Measurements from ENCODE around the gene BICDL1.

The BICDL1 gene

DNA sequence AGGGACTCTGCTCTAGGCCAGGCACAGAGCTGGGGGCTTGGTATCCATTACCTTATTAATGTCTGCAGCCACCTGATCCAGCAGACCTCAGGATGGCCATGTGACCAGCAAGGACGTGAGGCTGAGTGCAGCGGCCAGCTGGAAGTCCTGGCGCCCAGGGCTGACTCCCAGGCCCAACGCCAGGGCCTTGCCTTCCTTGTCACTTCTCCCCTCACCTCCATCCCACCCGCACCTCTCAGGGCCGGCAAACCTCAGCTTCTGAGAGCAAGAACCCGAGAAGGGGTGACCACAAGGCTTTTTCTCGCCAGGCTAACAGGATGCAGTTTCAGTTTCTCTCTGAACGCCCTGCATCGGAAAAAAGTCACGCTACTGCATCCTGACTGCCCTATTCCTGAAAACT, 112.1 kb downstream of the BICDL1 start:
- DNase-seq (ENCODE audit: low spot score), result peak; percentile 40

DNA sequence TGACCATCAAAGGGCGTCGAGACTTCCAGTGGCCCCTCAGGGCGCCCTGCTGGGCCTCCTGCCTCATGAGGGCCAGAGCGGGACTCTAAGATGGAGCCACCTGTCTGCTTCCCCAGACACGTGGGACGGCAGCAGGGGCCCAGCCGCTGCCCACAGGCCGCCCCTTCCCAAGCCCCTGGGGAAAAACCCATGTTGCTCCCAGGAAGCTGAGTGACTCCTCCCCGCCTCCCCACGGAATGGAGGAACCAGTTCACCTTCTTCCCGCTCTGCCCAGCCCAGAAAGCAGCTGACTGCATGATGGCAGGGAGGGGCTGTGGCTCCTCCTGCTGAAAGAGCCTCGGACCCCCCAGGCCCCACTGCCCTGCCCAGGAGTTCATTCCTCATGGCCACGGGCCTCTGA, 112.6 kb downstream of the BICDL1 start:
- DNase-seq (ENCODE audit: low spot score), result no peak

DNA sequence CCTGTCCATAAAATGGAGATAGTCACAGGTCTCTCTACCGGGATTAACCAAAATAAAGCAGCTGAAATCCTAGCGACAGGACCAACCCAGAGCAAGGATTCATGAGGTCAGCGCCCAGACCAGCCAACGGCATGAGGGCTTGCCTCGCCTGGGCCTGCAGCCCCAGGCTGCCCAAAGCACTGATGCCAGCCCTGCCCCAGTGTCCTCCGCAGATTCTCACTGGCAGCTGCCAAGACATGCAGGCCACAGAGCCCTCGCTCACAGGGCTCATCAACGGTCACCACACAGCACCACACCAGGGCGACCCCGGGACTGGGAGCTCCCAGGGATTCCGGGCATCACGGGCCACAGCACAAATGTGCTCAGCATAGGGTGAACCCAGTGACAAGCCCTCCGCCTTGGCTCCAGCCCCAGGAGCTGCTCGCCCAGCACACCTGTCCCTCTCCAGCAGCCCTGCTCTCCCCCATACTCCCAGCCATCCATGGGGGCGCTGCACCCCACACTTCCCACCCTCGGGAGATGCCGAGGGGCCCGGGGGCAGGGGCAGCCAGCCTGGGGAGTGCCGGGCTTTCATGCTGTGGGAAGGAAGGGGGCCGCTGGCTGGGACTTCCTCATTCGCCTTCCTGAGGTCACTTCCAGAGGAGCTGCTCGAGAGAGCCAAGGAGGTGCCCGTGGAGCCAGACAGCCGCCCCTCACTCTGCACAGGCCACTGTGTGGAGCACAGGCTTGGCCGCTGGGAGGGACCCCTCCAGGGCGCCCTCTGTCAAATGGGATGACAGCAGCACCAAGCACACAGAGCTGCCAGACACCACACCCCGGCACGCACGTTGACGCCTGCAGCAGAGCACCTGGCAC, 113.4 kb downstream of the BICDL1 start:
- DNase-seq (ENCODE audit: low spot score), result no peak

DNA sequence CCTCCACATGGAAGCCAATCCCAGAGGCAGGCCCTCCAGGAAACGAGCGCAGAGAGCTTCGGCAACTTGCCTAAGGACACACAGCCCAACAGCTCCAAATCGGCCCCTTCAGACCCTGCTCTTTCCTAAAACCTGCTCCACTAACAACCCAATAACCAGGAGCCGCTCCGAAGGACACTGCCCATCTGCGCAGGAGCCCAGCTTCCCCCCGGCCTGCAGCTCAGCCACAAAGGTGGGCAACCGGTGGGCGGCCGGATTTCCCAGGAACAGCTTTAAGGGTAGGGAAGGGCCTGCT, 114.0 kb downstream of the BICDL1 start:
- no peak for DNase-seq (ENCODE audit: low spot score)

DNA sequence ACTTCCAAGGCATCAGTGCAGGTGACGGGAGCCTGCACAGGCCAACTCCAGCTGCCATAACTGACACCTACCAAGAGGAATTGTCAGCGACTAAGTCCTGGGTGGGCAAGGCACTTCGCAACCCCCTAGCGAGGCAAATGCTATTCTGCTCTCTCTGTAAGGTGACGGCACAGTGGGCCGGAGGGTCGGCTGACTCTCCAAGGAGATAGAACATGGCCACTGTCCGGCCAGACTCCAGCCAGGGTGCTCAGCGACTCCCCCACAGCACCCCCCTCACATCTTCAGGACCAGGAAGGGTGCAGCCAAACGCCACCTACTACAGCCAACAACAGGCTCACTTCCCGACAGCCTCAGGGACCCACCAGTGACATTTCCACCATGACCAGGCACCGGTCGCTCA, 114.3 kb downstream of the BICDL1 start:
- no peak for DNase-seq (ENCODE audit: low spot score)

DNA sequence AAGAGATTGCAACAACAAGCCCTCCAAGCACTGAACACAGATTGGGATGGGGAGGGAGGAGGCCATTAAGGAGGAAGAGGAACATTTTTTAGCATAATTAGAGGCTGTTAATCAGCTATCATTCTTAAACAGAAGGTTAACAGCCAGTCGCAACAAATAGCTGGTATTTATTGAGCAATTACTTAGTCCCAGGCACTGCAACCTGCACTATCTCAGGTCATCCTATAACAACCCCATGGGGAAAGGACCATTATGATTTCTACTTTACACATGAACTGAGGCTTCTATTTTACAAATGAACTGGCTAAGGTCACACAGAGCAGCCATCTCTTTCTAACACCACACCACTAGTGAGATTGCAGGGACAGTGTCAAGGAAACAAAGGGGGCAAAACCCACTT, 117.1 kb downstream of the BICDL1 start:
- no peak for DNase-seq (ENCODE audit: low spot score)

DNA sequence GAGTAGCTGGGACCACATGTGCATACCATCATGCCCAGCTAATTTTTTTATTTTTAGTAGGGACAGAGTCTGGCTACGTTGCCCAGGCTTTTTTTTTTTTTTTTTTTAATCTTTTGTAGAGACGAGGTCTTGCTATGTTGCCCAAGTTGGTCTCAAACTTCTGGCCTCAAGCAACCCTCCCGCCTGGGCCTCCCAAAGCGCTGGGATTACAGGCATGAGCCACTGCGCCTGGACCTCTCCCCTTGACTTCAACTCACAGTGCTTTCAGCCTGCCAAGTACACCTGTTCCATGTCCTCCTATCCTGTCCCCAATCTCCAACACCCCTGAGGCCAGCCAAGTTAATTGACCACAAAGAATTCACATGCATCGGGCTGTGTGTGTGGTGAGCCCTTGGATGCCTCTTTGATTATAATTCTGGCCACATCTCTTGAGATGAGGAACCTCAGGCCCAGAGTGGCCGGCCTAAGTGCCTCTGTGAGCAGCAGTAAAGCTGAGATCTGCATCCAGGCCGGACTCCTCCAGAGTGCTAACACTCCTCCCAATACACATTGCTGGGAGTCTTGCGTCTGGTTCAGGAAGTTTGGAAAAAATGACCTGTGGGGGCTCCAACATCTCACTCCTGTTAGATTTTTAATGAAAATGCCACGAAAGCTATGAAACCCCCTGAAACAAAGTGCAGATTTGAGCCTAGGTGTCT, 120.7 kb downstream of the BICDL1 start:
- no peak for DNase-seq (ENCODE audit: low spot score)

DNA sequence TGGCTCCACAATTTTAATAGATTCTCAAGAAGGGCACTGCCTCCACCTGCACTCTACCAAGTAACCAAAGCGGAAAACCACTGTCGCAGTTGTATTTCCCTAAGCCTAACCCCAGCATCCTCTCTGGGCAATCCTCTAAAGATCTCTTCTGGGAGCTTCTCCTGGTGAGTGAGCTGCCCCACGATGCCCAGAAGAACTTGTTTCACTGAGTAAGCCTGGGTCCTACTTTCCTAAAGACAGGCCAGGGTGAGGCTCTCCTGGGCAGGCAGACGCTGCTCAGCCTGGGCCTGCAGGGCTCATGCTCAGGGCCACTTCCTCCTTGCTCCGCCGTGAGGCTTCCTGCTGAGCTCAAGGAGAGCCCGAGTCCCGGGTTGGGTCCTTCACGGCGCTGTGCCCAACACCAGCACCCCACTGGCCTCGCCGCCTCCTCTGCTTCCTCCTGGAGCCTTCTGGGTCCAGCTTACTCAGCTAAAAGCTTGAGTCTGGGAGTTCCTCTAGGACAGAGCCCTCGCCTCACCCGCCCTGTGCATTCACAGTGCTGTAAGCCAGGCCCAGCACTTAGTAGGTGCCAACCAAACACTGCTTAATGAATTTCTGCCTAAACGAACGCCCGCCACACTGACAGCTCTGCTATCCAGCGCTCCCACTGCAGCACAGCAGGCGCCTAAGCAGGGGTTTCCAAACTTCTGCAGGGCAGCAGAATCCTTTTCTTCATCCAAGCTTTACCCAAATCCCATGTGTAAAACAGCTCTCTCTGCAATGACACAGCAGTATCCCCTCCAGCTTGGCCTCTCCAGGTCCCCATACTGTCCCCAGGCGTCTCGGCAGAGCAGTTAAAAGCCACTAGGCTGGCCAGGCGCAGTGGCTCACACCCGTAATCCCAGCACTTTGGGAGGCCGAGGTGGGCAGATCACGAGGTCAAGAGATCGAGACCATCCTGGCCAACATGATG, 121.8 kb downstream of the BICDL1 start:
- DNase-seq (ENCODE audit: low spot score), result no peak

DNA sequence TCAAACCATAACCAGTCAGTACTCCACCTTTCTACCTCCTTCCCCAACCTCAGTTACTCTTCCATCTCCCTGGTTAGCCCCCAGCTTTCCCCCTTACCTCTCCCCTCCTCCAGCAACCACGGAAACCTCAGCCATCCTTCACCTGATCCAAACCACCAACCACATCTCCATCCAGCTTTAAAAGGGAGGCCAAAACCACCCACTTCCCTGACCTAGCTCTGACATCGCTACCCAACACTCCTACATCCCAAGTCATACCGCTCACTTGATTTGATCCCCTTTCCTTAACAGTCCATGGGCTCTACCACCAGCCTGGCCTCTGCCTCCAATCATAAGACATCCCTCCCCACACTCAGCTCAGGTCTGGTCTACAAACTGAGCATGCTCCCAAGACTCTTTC, 126.0 kb downstream of the BICDL1 start:
- DNase-seq (ENCODE audit: low spot score), result no peak

DNA sequence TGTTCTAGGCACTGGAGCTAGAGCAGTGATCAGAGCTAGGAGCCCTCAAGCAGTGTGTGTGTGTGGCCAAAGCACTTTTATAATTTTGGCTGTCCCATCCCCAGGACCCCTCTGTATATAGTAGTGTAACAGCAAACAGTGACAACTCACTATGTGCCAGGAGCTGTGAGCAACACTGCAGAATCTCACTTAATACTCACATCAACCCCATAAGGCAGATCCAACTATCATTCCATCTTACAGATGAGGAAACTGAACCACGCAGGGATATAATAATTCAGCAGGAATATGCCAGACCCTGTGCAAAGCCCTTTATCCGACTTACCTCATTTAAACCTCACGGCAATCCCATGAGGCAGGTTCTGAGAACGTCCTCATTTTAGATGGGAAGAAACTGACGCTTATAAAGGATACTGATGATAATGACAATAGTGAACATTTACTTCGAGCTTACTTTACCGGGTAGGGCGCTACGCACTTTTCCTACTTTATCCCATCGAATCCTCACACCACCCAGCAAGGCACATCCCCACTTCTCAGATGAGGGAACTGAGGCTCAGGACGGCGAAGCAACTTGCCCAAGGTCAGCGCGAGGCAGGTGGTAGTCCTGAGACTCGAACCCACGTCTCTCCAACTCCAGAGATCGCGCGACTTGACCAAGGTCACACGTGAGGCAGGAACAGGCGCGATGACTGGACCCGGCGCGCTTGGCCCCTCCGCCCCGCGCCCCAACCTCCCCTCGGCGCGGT, 126.8 kb downstream of the BICDL1 start:
- no peak for DNase-seq (ENCODE audit: low spot score)

DNA sequence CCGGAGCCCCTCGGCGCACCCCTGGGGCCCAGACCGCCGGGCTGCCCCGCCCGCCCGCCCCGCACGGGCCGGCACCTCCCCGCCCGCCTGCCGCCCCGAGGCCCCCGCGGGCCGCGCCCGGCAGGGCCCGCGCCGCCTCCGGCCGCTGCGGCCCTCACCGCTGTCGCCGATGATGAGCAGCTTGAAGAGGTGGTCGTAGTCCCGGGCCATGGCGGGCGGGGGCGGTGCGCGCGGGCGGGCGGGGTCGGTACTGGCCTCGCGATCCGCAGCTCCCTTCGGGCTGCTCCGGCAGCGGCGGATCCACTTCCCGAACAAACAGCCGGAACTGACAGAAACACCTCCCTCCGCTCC, 127.4 kb downstream of the BICDL1 start, which contains the start of gene RAB35:
Gene RAB35, minus strand, starts transcription at position 313 of the 351 bp plus-strand sequence. Its CDS starts 103 bp downstream, at position 210.
- no peak for DNase-seq (ENCODE audit: low spot score)

DNA sequence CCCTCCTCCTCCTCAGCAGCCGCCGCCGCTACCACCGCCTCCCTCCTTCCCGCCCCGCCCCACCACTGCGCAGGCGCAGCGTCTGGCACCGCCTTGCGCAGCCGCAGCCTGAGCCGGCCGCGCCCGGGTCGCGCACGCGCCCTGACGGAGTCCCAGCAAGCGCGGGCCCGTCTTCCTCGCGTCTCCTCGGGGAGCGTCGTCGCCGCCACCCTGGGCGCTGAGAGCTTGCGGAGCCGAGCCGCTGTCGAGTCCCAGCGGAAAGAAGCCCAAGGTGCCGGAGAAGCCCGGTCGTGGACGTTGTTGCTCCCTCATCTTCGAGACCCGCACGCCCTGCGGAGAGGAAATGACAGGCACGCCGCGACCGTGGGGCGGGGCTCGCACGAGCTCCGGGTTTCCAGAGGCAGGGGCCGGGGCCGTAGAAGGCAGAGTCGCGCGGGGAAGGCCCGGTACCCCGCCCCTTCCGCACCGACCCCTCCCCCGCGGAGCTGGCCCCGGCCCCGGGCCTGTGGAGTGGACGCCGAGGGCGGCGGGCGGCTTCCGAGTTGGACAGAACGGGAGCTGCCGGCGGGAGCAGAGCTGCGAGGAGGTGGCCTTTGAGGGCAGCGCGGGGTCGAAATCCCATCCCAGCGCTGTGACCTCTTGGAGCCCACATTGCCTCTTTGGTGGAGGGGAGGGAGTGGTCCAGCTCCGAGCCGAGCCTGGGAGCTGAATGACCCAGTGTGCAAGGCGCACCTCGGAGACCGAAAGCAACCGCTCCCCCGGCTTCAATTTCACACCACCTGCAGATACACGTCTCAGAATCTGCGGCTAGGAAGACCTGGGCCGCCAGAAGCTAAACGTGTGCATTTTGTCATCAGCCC, 128.0 kb downstream of the BICDL1 start:
- peak; percentile 100 for DNase-seq (ENCODE audit: low spot score)

DNA sequence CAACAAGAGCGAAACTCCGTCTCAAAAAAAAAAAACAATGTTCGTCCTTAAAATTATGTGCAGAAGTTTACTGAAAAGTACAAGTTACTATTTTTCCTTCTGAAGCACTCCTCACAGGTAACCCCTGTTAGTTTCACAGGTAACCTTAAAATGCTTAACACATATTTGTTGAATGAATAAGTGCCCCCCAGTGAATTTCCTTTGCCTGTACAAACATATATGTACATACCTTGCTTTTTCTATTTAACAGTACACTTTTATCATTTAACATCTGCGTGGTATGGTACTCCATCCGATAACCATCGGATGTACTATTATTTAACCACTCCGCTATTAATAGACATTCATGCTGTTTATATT, 128.9 kb downstream of the BICDL1 start:
- no peak for DNase-seq (ENCODE audit: low spot score)

DNA sequence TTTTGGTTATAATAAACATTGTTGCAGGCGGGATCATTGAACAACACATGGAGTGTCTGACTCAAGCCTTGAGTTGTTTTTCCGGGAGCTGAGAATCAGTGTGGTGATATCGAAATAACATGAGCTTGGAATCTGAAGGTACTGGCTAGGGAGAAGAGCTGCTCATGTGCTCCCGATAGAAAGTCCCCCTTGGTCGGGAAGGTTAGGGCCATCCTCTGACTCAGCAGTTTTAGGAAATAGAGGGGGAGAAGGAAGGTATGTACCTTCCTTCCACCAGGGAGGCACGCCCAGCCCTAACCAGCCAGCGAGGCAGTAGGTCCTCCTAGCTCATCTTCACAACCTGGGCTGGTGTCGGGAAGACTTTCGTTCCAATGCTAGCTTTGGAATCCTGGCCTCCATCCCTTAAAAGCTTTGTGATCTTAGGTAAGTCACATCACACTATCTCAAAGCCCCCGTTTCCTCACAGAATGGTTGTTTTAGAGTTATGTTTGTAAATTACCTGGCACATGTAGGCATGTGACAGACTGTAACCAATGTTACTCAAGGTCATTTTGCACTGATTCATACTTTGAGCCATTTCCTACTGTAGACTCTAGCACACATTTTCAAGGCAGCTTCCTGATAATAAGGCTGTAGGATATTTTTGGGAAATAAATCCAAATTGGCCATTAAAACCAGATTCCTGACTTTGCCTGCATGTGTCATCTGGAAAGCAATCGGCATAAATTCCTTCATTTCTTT, 129.5 kb downstream of the BICDL1 start:
- peak; percentile 50 for DNase-seq (ENCODE audit: low spot score)

DNA sequence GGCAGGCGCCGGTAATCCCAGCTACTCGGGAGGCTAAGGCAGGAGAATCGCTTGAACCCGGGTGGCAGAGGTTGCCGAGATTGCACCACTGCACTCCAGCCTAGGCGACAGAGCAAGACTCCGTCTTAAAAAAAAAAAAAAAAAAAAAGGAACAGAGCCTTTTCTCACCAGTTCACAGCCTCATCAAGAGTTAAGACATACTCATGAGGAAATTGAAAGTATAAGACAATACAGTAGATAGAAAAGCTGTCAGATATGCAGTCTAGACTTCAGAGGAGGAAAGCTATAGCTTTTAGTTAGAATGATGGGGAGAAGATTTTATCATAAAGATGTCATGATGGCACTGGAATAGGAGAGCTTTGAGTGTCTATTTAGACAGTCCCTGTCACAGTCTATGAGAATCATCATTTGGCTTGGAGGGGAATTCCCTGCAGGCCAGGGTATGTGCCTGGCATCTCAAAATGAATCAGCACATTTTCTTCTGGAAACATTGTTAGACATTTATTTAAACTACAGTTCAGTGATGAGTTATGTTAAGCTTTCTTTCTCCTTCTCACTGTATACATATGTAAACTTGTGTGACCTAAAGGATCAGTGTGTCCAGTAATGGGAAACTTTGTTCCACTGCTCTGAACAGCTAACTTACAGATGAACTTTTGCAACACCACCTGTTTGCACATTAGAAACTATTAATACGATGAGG, 130.4 kb downstream of the BICDL1 start:
- no peak for DNase-seq (ENCODE audit: low spot score)

DNA sequence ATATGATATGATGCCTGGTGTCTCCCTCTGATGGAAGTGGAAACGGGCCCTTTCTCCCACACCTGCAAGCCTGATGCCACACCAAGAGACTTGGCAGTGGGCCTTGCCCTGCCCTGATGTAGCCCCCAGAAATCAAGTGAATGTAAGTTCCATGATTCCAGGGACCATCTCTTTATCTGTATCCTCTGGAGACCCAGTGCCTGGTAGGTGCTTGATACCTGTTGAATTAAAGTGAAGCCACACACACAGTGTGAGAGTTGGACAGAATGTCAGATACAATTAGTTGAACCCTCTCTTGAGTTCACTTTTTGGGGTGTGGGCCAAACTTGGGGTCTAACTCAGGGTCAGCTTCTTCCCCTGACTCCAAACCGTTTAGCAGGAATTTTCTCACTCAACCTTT, 132.3 kb downstream of the BICDL1 start:
- DNase-seq (ENCODE audit: low spot score), result no peak

DNA sequence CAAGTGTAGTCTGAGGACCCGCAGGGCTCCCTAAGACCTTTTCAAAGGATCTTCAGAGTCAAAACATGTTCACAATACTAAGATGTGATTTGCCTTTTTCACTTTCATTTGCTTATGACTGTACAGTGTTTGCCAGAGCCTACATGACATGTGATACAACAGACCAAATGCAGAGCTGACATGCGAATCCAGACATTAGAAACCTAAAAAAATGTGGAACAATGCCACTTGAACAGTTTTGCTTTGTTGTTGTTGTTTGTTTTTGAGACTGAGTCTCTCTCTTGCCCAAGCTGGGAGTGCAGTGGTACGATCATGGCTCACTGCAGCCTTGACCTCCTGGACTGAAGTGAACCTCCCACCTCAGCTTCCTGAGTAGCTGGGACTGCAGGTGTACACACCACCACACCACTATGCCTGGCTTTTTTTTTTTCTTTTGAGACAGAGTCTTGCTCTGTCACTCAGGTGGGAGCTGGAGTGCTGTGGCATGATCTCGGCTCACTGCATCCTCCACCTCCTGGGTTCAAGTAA, 132.8 kb downstream of the BICDL1 start:
- DNase-seq (ENCODE audit: low spot score), result no peak

DNA sequence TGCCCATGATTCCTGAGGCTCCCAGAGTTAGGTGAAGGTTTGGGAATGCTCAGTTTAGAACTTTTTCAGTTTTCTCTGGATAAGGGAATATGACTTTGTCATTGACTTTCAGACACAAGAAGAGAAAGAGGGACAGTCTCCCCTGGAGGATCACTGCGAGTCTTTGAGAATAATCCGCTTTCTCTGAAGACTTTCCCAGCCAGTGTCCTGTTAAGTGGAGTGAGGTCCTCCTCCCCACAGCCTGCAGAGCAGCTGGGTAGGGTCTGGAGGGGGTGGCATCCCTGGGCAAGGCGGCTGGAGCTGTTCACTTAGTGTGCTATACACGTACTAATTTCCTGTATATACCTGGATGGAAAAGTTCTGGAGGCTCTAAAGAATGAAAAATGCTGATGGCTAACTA, 136.0 kb downstream of the BICDL1 start:
- DNase-seq (ENCODE audit: low spot score), result no peak
